ENCODE data around the gene LONP2. TPM values are rescaled to one million over a fixed set of nuclear protein-coding genes. Genes with fewer than 3 reads are reported as not detected.
A peak's percentile ranks its signal among the peaks of the same experiment; 100 is the strongest.

LONP2 gene
- total and polyA plus RNA-seq, 12 donors, result 45.3 to 89.1 (median 75.2) TPM

DNA sequence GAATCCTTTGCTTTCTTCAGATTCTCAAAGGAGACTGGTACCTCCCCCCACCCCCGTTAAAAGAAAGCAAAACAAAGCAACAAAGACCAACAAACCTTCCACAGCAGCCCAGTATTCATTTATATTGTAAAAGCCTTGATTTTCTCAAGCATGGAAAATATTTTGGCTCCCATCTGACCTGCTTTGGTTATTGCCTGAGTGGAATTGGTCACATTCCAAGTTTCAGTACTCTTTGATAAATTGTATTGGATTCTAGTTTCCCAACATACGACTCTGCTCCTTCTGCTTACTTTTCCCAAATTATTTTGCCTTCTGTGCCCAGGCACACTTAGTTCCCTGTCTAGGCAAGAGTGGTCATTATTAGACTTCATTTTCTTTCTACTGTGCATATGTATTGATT is 2.0 kb downstream of the LONP2 start:
- 9 to 28% (median 24%) methylated on average over 2 of the region's 2 CpGs for WGBS, 4 donors
- Histone ChIP-seq H3K9me3 (replicated peaks in 1 of 3) (no peaks in the 10 kb centered on the region), H3K27ac (peak overlapping the region in 1 of 5 donors; percentile 15), H3K36me3 (replicated peaks in 1 of 2) (no peaks in the 10 kb centered on the region), H3K4me1 (replicated peaks in 1 of 2) (peaks cover 26 to 44% of the 10 kb centered on the region in 2 donors), H3K4me3 (peak overlapping the region in 1 of 4 donors; percentile 6), H3K27me3 (no peaks in the 10 kb centered on the region)
- intact Hi-C loops (cut with DNase I), result no loop called here
- no peak for DNase-seq
- no peak for TF ChIP-seq CTCF (IDR thresholded peaks at IDR 0.05)
- no peak for TF ChIP-seq POLR2A (IDR thresholded peaks at IDR 0.05)

DNA sequence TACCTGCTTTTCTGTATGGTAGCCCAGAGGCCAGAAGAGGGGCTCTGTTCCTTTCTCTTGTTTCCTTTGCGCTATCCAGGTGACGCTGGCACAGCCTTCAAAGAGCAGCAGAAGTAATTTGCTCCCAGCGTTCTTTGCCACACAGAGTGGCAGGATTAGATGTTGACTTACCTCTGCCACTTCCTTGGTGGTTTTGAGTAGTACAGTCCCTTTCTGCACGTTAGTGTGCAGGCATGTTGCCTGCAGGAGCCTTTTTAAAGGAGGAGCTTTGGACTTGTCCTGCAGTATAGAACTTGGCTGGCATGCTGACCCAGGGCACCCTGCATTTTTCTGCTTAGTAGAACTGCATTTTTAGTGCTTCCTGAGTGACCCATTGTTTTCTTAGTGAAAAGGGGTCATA is 3.2 kb downstream of the LONP2 start, which contains the start of gene ABCC11:
ABCC11 (minus strand) TSS at position 229 of the 400 bp plus-strand sequence. CDS start 15,618 bp downstream, outside the sequence.
- no peak within 1 kb of the TSS for H3K4me3 ChIP-seq
- 34 to 56% (median 53%) methylated on average over 4 of the region's 4 CpGs for WGBS, 4 donors
- TF ChIP-seq POLR2A (IDR thresholded peaks at IDR 0.05), result no peak
- no peak for TF ChIP-seq CTCF (IDR thresholded peaks at IDR 0.05)
- no peak for DNase-seq
- no peaks in the 10 kb centered on the region for H3K36me3 ChIP-seq (replicated peaks in 1 of 2)
- H3K4me1 ChIP-seq (replicated peaks in 1 of 2), result peaks cover 26 to 49% of the 10 kb centered on the region in 2 donors
- no peaks in the 10 kb centered on the region for H3K9me3 ChIP-seq (replicated peaks in 1 of 3)
- no peaks in the 10 kb centered on the region for H3K27me3 ChIP-seq
- intact Hi-C loops (cut with DNase I), result no loop called here
- no peak within 1 kb of the TSS for H3K27ac ChIP-seq

DNA sequence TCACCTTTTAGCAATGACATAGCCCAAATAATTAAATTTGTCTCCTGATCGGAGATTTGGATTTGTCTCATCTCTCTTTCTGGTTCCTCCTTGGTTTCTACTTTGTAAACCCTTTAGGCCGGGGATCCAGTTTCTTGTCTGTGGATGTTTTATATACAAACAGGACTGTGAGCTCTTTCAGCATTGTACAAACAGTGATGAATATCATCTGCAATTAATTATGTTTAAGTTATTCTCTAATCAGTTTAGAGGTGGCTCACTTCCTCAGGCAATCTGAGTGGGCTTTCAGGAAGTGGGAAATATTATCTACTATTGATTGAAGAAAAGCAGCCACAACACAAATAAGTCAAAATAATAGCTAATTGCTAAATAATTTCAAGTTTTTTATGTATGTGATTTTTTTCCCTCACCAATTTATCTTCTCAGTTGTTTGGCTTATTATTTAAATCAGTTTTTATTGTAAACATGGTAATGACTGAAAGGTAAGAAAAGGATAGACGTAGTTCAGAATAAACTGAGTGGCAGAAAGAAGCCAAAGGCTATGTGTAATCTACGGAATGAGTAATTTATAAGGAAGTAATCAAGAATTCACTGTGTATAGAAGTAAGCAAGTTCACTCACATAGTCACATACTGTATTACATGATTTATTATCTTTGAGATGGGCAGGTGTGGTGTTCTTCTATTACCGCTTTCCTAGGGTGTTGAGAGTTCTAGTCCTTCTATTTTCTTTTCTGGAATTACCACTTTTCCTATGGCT is 6.6 kb downstream of the LONP2 start:
- peaks cover 16 to 39% of the 10 kb centered on the region in 2 donors for H3K4me1 ChIP-seq (replicated peaks in 1 of 2)
- intact Hi-C loops (cut with DNase I), result no loop called here
- no peaks in the 10 kb centered on the region for H3K27me3 ChIP-seq
- no peak overlapping the region for H3K27ac ChIP-seq
- 88 to 93% (median 90%) methylated on average over 5 of the region's 5 CpGs for WGBS, 4 donors
- TF ChIP-seq POLR2A (IDR thresholded peaks at IDR 0.05), result no peak
- TF ChIP-seq CTCF (IDR thresholded peaks at IDR 0.05), result no peak
- H3K4me3 ChIP-seq, result no peak overlapping the region
- no peak for DNase-seq
- peaks cover 0 to 6% of the 10 kb centered on the region in 2 donors for H3K36me3 ChIP-seq (replicated peaks in 1 of 2)
- no peaks in the 10 kb centered on the region for H3K9me3 ChIP-seq (replicated peaks in 1 of 3)

- no peaks in the 10 kb centered on the region for H3K27me3 ChIP-seq
- WGBS, 4 donors, result 87 to 92% (median 90%) methylated on average over 5 of the region's 5 CpGs
- peaks cover 0 to 6% of the 10 kb centered on the region in 2 donors for H3K36me3 ChIP-seq (replicated peaks in 1 of 2)
- no peak overlapping the region for H3K27ac ChIP-seq
- H3K4me1 ChIP-seq (replicated peaks in 1 of 2), result peaks cover 3 to 26% of the 10 kb centered on the region in 2 donors
- no peaks in the 10 kb centered on the region for H3K9me3 ChIP-seq (replicated peaks in 1 of 3)
- no peak overlapping the region for H3K4me3 ChIP-seq
- no peak for DNase-seq
- TF ChIP-seq POLR2A (IDR thresholded peaks at IDR 0.05), result no peak
- TF ChIP-seq CTCF (IDR thresholded peaks at IDR 0.05), result no peak
- intact Hi-C loops (cut with DNase I), result no loop called here
Measured at GRCh38 chr16:48252013-48252412, 7.9 kb downstream of the LONP2 start.
